Psoas muscle (tissue), 8 donors: Measurements from ENCODE around the gene PKNOX2. TPM values are rescaled to one million over a fixed set of nuclear protein-coding genes. Genes with fewer than 3 reads are reported as not detected.

Experiments used
- ATAC-seq, 4 donors: fragments of 200-7000 bp; cut with Tn5 transposase; one replicate each; pipeline ENCODE4 v1.9.1; 2020; ENCODE audit warnings: moderate library complexity in 3 of 4, mild to moderate bottlenecking in 2 of 4
- DNase-seq, 2 donors: peaks; one replicate each; pipeline ENCODE4 v3.0.0-alpha.2; 2020
- H3K27ac ChIP-seq: fragments of 200-600 bp; one replicate; pipeline ENCODE4 v1.8.0; 2022
- H3K27me3 ChIP-seq, 3 donors: fragments of 200-600 bp in 1 of 3; one replicate each; pipeline versions ENCODE4 v1.6.1 to v1.8.0; 2013 to 2022; ENCODE audit warnings: low read length in 2 of 3, mild to moderate bottlenecking in 2 of 3, moderate library complexity in 1 of 3; ENCODE audit not compliant: insufficient read depth in 3 of 3
- H3K36me3 ChIP-seq, 2 donors: fragments of 200-600 bp in 1 of 2; one replicate each; pipeline versions ENCODE4 v1.6.1 to v1.8.0; 2013 to 2022; ENCODE audit warnings: low read depth in 1 of 2, mild to moderate bottlenecking in 1 of 2, moderate library complexity in 1 of 2; ENCODE audit not compliant: insufficient read depth in 1 of 2
- H3K4me1 ChIP-seq: fragments of 200-600 bp; one replicate; pipeline ENCODE4 v1.8.0; 2022
- H3K4me3 ChIP-seq: fragments of 200-600 bp; one replicate; pipeline ENCODE4 v1.8.0; 2022; ENCODE audit warnings: mild to moderate bottlenecking
- H3K9me3 ChIP-seq: fragments of 200-600 bp; one replicate; pipeline ENCODE4 v1.8.0; 2022
- WGBS, 3 donors: extraction: QIAGEN DNeasy Blood & Tissue Kit; methylation state at CpG; one replicate each; pipeline versions ENCODE4 v1.1.6 to v1.1.7; 2013; 5-methylcytosine and 5-hydroxymethylcytosine counted together
- intact Hi-C, 2 donors: fragments of 100-400 bp; cut with DNase I; formaldehyde crosslinking; loops; one replicate each; pipeline versions ENCODE4 v1.11.0 to v1.14.2; 2022
- polyA plus RNA-seq, 3 donors: library from polyadenylated mRNA; stranded (reverse); fragments of 200-250 nt; gene quantifications; one replicate each; pipeline ENCODE4 v1.2.3, GENCODE V29; 2013
- total RNA-seq, 4 donors: library from RNA; stranded (reverse); fragmentation: NEBNext Ultra II Directional in 2 of 4; extraction: Animal tissue kit (Norgen Biotek cat#: 25700) in 2 of 4; gene quantifications; one replicate each; pipeline versions ENCODE4 v1.2.1 to v1.2.4, GENCODE V29; 2021 to 2023
- TF ChIP-seq, protein P1 (sequence below): fragments of 200-600 bp; IDR thresholded peaks from one replicate; pipeline ENCODE4 v1.8.0; 2022; ENCODE audit warnings: antibody characterized with exemption
- donor health status: healthy with polysubstance abuse.
- donor health status: DM: no; HTN: no; CAD: no; lungs with moderate emphysema.
- donor health status: Bipolar disorder and iron deficiency.
- donor health status: healthy.
- donor health status: DM: yes; HTN: yes; CAD: no.
- donor health status: DM: no; HTN: no; CAD: no.
- donor health status: DM: no; HTN: no; CAD: no.
- donor health status: DM: yes; HTN: yes; CAD: no.

PKNOX2 gene
- total and polyA plus RNA-seq, 7 donors, result 1.8 to 30.5 (median 14.5) TPM

DNA sequence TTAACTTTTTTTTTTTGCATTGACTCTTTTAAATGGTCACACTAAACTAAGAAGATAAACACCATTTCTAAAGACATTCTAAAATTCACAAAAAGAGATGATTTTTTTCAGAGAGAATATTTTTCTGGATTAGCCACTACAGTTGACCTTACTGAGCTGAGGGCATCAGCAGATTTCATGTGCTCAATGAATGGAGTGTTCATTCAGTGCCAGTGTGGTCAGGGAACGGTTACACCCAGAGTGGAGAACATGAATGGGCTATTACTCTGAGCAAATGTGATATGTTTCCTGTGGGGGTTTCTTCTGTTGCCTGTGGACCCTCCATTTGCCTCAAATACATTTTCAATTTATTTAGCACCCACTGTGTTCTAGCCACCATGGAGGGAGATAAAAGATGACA, 19.1 kb downstream of the PKNOX2 start:
- Histone ChIP-seq H3K9me3 (peaks cover 10% of the 10 kb centered on the region), H3K36me3 (no peaks in the 10 kb centered on the region), H3K4me1 (peaks cover 12% of the 10 kb centered on the region), H3K27me3 (no peaks in the 10 kb centered on the region), H3K4me3 (no peak overlapping the region), H3K27ac (no peak overlapping the region)
- intact Hi-C loops, result loop anchor here in 1 of 2 donors (5.0 kb wide), 1 partner anchor 39 kb away; no protein-coding TSS in a partner anchor
- ATAC-seq (no peak), DNase-seq (no peak)
- TF ChIP-seq, protein P1, sequence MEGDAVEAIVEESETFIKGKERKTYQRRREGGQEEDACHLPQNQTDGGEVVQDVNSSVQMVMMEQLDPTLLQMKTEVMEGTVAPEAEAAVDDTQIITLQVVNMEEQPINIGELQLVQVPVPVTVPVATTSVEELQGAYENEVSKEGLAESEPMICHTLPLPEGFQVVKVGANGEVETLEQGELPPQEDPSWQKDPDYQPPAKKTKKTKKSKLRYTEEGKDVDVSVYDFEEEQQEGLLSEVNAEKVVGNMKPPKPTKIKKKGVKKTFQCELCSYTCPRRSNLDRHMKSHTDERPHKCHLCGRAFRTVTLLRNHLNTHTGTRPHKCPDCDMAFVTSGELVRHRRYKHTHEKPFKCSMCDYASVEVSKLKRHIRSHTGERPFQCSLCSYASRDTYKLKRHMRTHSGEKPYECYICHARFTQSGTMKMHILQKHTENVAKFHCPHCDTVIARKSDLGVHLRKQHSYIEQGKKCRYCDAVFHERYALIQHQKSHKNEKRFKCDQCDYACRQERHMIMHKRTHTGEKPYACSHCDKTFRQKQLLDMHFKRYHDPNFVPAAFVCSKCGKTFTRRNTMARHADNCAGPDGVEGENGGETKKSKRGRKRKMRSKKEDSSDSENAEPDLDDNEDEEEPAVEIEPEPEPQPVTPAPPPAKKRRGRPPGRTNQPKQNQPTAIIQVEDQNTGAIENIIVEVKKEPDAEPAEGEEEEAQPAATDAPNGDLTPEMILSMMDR, result no peak
- WGBS, 3 donors, result 72 to 81% (median 79%) methylated on average over 1 of the region's 1 CpG

DNA sequence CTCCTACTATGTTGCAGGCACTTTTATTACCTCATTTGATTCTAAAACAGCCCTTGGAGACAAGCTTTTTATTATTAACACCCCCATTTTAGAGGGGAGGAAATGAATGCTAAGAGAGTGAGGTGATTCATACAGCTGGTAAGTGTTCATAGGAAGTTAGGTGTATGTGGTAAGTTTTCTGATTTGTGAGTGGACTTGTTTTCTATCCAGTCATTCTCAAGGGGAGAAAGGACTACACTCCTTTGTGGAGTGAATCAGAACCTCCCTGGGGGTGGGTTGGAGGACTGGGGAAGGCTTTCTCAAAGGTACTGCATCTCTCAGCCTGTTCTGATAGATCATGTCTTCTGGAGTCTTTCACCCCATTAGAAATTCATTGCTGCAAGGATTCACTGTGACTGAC, 23.5 kb downstream of the PKNOX2 start:
- ATAC-seq, result no peak
- no peak overlapping the region for H3K27ac ChIP-seq
- intact Hi-C loops, result no loop called here
- no peak overlapping the region for H3K4me3 ChIP-seq
- no peaks in the 10 kb centered on the region for H3K27me3 ChIP-seq
- DNase-seq, result no peak
- TF ChIP-seq, protein P1, result no peak
- peaks cover 0 to 4% of the 10 kb centered on the region in 2 donors for H3K36me3 ChIP-seq
- H3K4me1 ChIP-seq, result no peaks in the 10 kb centered on the region
- H3K9me3 ChIP-seq, result peaks cover 10% of the 10 kb centered on the region

- peaks cover 0 to 4% of the 10 kb centered on the region in 2 donors for H3K36me3 ChIP-seq
- H3K27me3 ChIP-seq, result no peaks in the 10 kb centered on the region
- ATAC-seq (no peak), DNase-seq (no peak)
- H3K9me3 ChIP-seq, result peaks cover 10% of the 10 kb centered on the region
- H3K27ac ChIP-seq, result no peak overlapping the region
- WGBS, 3 donors, result 79 to 85% (median 84%) methylated on average over 5 of the region's 5 CpGs
- intact Hi-C loops, result no loop called here
- H3K4me3 ChIP-seq, result no peak overlapping the region
- no peaks in the 10 kb centered on the region for H3K4me1 ChIP-seq
- TF ChIP-seq, protein P1, result no peak
Observed at GRCh38 chr11:125190566-125190965, 26.0 kb downstream of the PKNOX2 start.

DNA sequence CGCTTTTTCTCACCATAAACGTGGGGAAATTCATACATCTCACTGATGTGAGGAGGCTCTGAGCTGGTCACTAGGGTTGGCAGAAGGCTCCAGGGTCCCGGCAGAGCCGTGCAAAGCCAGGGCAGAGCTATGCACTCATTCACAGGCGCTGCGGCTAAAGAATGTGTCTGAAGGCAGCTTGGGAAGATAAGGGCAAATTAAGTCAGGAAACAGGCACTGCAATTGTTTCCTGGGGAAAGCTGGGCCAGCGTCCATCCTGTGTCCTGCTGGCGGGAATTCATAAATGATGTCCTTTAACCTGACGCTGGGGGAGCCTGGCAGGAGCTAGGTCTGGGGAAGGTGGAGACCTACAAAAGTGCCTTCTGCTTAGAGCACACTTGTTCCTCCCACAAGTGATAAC, 27.6 kb downstream of the PKNOX2 start:
- intact Hi-C loops, result no loop called here
- Histone ChIP-seq H3K9me3 (peaks cover 6% of the 10 kb centered on the region), H3K36me3 (peaks cover 0 to 4% of the 10 kb centered on the region in 2 donors), H3K27me3 (no peaks in the 10 kb centered on the region), H3K4me1 (no peaks in the 10 kb centered on the region), H3K4me3 (no peak overlapping the region), H3K27ac (no peak overlapping the region)
- TF ChIP-seq, protein P1, result no peak
- no peak for DNase-seq
- no peak for ATAC-seq
- WGBS, 3 donors, result 58 to 64% (median 62%) methylated on average over 9 of the region's 9 CpGs

- DNase-seq, result no peak
- H3K4me1 ChIP-seq, result no peaks in the 10 kb centered on the region
- no peak overlapping the region for H3K4me3 ChIP-seq
- H3K9me3 ChIP-seq, result no peaks in the 10 kb centered on the region
- intact Hi-C loops, result no loop called here
- no peaks in the 10 kb centered on the region for H3K27me3 ChIP-seq
- peaks cover 0 to 4% of the 10 kb centered on the region in 2 donors for H3K36me3 ChIP-seq
- TF ChIP-seq, protein P1, result no peak
- no peak overlapping the region for H3K27ac ChIP-seq
- WGBS, 3 donors, result 81 to 88% (median 84%) methylated on average over 11 of the region's 11 CpGs
- no peak for ATAC-seq
Observed at GRCh38 chr11:125192717-125193415, 28.3 kb downstream of the PKNOX2 start.
